A673 (cell line): ENCODE data around the gene TM4SF1. TPM values are rescaled to one million over a fixed set of nuclear protein-coding genes. Genes with fewer than 3 reads are reported as not detected.

Experiments used
- BruUV-seq: library from RNA; stranded (reverse); fragments of 400-500 nt; replicated peaks from 2 replicates; lab custom pipeline; 2021; lab: Mats Ljungman, UMichigan
- CTCF ChIA-PET: fragments of 300-600 bp; sonication (Branson Sonifier 250); formaldehyde crosslinking; loops from one replicate; lab custom pipeline; 2022; ENCODE audit warnings: antibody characterized with exemption; lab: Charles Lee
- POLR2A ChIA-PET: fragments of 300-600 bp; sonication (Branson Sonifier 250); formaldehyde crosslinking; loops from one replicate; lab custom pipeline; 2022; ENCODE audit warnings: antibody characterized with exemption; ENCODE audit not compliant: low non-redundant PET; lab: Charles Lee
- DNase-seq: peaks from one replicate; pipeline ENCODE4 v3.0.0-alpha.2; 2015; ENCODE audit warnings: low spot score
- H3K27ac ChIP-seq: fragments of 200-600 bp; sonication (generic); 2 replicates; pipeline ENCODE4 v1.5.1; 2016; ENCODE audit warnings: mixed run types, low read depth, mild to moderate bottlenecking, mixed read lengths, antibody characterized with exemption, low read length; ENCODE audit not compliant: poor library complexity, severe bottlenecking
- H3K27me3 ChIP-seq: fragments of 200-600 bp; sonication (generic); replicated peaks from 2 replicates; pipeline ENCODE4 v1.6.1; 2017; ENCODE audit warnings: mixed run types, low read depth, mild to moderate bottlenecking, mixed read lengths, antibody characterized with exemption, low read length; ENCODE audit not compliant: insufficient read depth, poor library complexity
- H3K36me3 ChIP-seq: fragments of 200-600 bp; sonication (generic); 2 replicates; pipeline ENCODE4 v1.6.1; 2016; ENCODE audit warnings: mixed run types, mild to moderate bottlenecking, mixed read lengths, antibody characterized with exemption, low read length; ENCODE audit not compliant: insufficient read depth, poor library complexity, severe bottlenecking
- H3K4me1 ChIP-seq: fragments of 200-600 bp; sonication (generic); 2 replicates; pipeline ENCODE4 v1.6.1; 2017; ENCODE audit warnings: mixed run types, mild to moderate bottlenecking, mixed read lengths, antibody characterized with exemption, low read length; ENCODE audit not compliant: insufficient read depth, poor library complexity, severe bottlenecking
- H3K4me3 ChIP-seq: fragments of 200-600 bp; sonication (generic); 2 replicates; pipeline ENCODE4 v1.5.1; 2016; ENCODE audit warnings: low read depth, mixed run types, mild to moderate bottlenecking, mixed read lengths, low read length; ENCODE audit not compliant: poor library complexity, severe bottlenecking
- H3K9me3 ChIP-seq: fragments of 200-600 bp; sonication (generic); 2 replicates; pipeline ENCODE4 v1.6.1; 2016; ENCODE audit warnings: mixed run types, low read depth, mild to moderate bottlenecking, mixed read lengths, antibody characterized with exemption, low read length; ENCODE audit not compliant: poor library complexity, severe bottlenecking
- EZH2 ChIP-seq: fragments of 200-600 bp; sonication (generic); IDR thresholded peaks from 2 replicates; pipeline ENCODE4 v1.6.1; 2017; ENCODE audit warnings: borderline replicate concordance, low read depth, mild to moderate bottlenecking, mixed read lengths, antibody characterized with exemption, low read length; ENCODE audit not compliant: poor library complexity, severe bottlenecking
- intact Hi-C: fragments of 100-400 bp; cut with micrococcal nuclease; formaldehyde crosslinking; loops from one replicate; pipeline ENCODE4 v1.10.0; 2022; ENCODE audit not compliant: unreplicated experiment
- total RNA-seq: library from RNA; stranded (reverse); gene quantifications from 2 replicates; pipeline ENCODE4 v1.2.3, GENCODE V29; 2021
- TF ChIP-seq, protein P1 (sequence below): fragments of 300-800, 200-600 bp; sonication (generic); conservative IDR thresholded peaks from 2 replicates; pipeline ENCODE4 v1.5.1; 2017; ENCODE audit warnings: low read depth, mild to moderate bottlenecking, antibody characterized with exemption, low read length, moderate library complexity, mixed read lengths

TM4SF1 gene
- total RNA-seq, 1 experiment from 2014 or later, result 0.28 TPM

DNA sequence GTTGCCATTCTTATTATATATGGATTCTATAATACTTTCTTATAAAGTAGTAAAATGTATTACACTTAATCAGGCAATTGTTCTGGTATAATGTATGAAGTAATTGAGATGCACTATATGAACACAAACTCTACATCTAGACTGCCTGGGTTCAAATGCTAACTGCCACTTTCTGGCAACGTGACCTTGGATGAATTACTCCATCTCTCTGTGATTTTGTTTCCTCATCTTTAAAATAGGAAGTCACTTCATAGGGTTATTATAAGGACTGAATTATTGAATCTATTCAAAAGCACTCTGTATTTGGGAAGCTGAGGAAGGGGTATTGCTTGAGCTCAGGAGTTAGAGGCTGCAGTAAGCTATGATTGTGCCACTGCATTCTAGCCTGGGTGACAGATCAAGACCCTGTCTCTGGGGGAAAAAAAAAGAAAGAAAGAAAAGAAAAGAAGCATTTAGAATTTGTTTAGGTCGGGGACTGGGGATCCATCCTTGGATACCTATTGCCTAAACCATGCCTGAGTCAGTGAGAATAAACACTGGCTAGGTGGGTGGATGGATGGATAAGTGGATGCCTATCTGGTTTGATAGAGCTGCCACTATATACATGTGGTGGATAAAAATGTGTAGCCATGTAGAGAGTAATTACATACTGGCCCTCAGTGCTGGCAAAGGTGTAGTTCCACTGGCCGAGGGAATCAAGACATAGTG, 2.5 kb downstream of the TM4SF1 start:
- ChIA-PET CTCF (no interaction called here), POLR2A (no interaction called here)
- Histone ChIP-seq H3K36me3 (no peaks in the 10 kb centered on the region), H3K4me3 (no peak overlapping the region), H3K27ac (no peak overlapping the region), H3K9me3 (no peaks in the 10 kb centered on the region), H3K4me1 (peaks cover 5% of the 10 kb centered on the region), H3K27me3 (no peaks in the 10 kb centered on the region)
- TF ChIP-seq, protein P1, sequence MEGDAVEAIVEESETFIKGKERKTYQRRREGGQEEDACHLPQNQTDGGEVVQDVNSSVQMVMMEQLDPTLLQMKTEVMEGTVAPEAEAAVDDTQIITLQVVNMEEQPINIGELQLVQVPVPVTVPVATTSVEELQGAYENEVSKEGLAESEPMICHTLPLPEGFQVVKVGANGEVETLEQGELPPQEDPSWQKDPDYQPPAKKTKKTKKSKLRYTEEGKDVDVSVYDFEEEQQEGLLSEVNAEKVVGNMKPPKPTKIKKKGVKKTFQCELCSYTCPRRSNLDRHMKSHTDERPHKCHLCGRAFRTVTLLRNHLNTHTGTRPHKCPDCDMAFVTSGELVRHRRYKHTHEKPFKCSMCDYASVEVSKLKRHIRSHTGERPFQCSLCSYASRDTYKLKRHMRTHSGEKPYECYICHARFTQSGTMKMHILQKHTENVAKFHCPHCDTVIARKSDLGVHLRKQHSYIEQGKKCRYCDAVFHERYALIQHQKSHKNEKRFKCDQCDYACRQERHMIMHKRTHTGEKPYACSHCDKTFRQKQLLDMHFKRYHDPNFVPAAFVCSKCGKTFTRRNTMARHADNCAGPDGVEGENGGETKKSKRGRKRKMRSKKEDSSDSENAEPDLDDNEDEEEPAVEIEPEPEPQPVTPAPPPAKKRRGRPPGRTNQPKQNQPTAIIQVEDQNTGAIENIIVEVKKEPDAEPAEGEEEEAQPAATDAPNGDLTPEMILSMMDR, result no peak
- no peak for TF ChIP-seq EZH2
- DNase-seq, result no peak
- no TSS peak for BruUV-seq
- intact Hi-C loops, result no loop called here

DNA sequence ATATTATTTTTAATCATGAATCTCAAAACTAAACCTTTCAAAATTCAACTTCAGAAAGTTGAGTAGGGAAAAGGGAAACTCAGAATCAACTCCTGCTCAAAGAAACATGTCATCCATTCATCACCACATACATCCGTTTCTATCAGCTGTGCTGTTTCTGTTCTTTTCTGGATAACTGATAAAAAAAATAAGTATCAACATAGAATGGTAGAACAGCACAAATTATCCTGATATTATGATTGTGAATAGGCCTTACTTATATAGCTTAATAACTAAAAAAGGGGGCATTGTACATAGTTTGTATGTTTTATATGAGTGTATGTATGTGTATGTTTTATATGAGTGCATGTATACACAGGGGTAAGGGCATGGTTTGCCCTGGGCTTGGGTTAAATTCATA, 3.1 kb downstream of the TM4SF1 start:
- peaks cover 5% of the 10 kb centered on the region for H3K4me1 ChIP-seq
- DNase-seq, result no peak
- H3K27me3 ChIP-seq, result no peaks in the 10 kb centered on the region
- POLR2A ChIA-PET, result no interaction called here
- CTCF ChIA-PET, result no interaction called here
- no peak overlapping the region for H3K27ac ChIP-seq
- H3K36me3 ChIP-seq, result no peaks in the 10 kb centered on the region
- intact Hi-C loops, result no loop called here
- no TSS peak for BruUV-seq
- no peaks in the 10 kb centered on the region for H3K9me3 ChIP-seq
- no peak overlapping the region for H3K4me3 ChIP-seq
- TF ChIP-seq EZH2, result no peak
- TF ChIP-seq, protein P1, result no peak

DNA sequence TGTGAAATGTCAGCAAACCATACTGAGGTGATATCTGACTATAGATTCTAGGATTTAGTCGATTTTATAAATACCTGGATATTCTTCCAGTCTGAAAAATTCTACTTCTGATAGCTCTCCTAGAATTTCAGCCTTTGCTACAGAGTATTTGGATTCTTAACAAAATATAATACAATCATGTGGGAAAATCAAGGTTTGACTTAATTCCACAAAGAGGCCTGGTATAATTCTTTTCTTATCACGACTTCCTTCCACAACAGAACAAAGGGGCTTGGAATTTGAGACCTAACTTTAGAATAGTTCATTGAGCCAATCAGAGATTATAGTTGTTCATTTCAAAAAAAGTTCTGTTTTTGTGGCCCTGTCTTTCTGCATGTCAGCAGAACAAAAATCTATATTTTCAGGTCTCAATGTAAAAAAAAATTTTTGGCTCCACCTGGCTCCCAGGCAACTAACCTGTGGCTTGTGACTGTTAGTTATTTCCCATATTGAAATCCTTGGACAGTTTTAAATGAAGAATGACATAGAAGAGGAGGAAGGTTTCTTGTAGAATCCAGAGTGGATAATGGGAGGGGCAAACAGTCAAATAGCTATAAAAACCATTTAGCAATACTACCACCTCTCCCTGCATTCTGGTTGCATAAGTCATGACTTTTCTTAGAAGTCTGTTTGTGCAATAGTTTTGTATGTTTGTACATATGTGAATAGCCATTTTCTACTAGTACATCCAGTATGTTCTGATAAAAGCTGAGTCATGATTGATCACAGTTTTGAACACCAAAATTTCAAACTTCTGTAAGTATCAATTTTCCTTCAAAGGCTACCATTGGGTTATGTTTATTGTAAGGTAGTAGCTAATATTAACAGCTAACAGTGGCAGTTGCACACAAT, 4.0 kb downstream of the TM4SF1 start:
- no peak for DNase-seq
- TF ChIP-seq EZH2, result no peak
- TF ChIP-seq, protein P1, result no peak
- POLR2A ChIA-PET, result no interaction called here
- intact Hi-C loops, result no loop called here
- Histone ChIP-seq H3K9me3 (no peaks in the 10 kb centered on the region), H3K27me3 (no peaks in the 10 kb centered on the region), H3K36me3 (no peaks in the 10 kb centered on the region), H3K4me3 (no peak overlapping the region), H3K27ac (no peak overlapping the region), H3K4me1 (peaks cover 5% of the 10 kb centered on the region)
- CTCF ChIA-PET, result interaction anchor here (0.6 kb wide), 1 partner anchor 536 kb away, joined by 3 read pairs; no protein-coding TSS in a partner anchor
- no TSS peak for BruUV-seq
